Occipital lobe (tissue), 2 donors: ENCODE results near the gene KIF26B. TPM values are rescaled to one million over a fixed set of nuclear protein-coding genes. Genes with fewer than 3 reads are reported as not detected.

Experiments used
- DNase-seq: peaks from one replicate; lab custom pipeline; 2025; lab: John Stamatoyannopoulos, UW
- total RNA-seq: library from RNA; depleted of rRNA; stranded (reverse); fragments of >200 nt; gene quantifications from one replicate; pipeline ENCODE4 v1.2.3, GENCODE V29; 2014

The KIF26B gene
- total RNA-seq, 1 donor from 2014 or later = 31.7 TPM

DNA sequence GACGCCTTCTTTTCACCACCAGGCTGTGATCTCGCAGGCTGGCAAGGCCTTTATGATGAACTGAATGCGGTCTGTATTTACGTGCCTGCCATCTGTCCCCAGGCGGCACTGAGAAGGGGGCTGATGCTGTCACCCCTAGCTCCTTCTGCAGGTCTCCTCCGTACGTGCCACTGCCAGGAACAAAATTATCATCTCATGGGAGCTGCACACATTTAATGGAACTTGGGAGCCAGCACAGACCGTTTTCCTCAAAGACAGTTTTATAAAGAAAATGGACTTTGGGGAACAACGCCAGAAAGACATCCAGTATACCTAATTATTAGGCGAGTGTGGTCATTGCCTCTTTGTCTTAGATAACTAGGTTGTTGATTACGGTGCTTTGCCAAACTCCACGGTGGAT is 434.5 kb downstream of the KIF26B start:
- DNase-seq = no peak

DNA sequence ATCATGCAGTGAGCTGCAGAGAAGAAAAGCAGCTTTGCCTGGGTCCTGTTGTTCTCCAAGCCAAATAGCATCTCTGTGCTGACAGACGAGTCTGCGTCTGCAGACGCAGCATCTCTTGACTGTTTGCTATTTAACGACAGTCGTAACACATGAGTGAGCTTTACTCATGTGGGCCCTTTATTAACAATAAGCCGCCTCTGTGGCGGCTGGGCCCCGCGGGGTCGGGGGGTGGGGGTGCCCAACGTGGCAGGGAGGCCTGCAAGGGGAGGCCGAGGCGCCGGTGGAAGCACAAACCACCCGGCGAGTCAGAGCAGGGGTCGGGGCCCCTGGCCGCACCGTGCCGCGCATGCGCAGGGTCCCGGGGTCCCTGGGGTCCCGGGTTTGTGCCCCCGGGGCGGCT is 435.1 kb downstream of the KIF26B start:
- DNase-seq = no peak

DNA sequence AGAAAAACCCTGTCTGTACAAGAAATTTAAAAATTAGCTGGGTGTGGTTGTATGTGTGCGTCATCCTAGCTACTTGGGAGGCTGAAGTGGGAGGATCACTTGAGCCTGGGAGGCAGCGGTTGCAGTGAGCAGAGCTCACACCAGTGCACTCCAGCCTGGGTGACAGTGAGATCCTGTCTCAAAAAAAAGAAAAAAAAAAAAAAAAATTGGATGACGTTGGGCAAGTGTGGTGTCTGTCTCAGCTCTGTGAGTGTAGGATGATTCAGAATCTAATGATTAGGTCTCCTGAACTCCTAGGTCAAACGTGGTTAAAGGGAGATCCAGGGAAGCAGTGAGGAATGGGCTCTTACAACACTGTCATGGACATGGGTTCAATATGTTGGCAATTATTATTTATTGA is 435.9 kb downstream of the KIF26B start:
- no peak for DNase-seq

DNA sequence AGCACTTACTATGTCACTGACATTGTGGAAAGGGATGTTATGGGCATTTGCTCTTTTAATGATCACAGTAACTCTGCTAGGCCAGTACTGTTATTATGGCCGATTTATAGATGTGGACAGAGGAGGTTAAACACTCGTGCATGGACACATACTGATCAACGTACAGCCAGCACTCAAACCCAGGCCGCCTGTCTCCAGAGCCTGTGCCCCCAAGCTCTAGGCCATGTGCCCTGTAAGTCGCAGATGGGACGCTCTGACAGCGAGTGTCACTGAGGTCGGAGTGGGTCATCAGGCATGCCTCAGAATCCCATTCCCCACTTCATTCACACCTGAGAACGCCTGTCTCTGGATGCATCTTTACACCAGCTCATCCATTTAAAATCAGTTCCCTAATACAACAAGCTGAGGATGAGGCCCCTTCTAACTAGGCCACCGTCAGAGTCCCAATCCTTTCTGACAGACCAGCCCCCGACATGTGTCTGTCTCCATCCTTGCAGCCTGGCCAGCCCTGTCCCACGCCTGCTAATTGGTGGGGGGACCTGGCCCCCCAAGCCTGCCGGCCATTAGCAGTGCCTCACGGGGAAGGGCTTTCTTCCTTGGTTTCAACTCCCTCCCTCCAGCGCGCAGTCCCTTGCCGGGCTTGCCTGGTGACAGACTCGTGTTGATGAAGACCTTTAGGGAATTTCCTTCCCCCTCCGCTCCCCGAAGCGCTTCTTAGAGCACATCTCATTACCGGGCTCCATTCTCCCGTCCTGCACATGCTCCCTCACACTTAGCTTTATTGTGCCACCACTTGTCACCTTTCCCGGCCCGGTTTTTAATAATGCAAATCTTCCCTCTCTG is 436.8 kb downstream of the KIF26B start:
- DNase-seq = no peak

DNA sequence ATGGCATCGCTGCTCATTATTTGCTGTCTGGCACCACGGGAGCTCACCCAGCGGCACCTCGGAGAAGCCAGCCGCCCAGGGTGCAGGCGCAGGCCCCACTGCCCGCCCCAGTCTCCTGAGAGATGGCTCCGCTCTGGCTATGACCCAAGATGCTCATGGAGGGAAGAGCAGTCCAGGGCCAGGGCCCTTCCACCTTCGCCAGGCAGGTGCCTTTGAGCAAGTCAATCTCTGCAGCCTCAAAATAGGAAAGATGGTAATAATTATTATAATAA is 437.3 kb downstream of the KIF26B start:
- no peak for DNase-seq

DNA sequence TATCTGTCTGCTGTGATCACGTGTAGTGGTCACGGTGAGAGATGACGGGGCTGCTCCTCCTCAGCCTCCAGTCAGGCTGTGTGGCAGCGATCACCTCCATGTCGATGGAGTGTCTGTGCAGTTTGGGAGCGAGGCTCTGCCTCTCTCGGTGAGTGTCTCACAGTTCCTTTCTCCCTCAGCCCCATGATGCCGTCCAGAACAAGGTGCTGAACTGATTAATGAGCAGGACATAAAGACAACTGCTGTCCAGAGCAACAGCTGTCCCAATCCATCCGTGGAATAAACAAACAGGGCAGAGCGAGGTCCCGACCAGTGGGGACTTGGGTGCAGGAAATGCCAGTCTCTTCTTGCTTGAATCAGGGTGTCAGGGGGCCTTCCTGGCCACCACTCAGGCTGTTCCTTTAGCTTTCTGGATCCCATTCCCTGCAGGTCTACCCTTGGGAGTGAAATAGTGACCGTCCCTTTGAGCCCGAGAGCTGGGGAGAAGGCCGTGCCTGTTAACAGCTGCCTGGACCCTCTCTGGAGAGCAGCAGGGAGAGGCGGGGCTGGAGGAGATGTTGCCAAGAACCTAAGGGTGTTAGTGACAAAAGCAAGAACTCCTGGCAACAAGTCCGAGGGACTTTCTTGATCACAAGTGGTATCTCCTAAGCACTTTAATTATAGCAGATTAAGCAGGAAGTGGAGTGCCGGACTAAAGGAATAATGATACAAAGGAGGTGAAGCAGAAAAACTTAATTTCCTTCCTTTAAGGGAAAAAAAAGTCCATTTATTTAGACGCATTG is 443.9 kb downstream of the KIF26B start:
- DNase-seq = no peak

DNA sequence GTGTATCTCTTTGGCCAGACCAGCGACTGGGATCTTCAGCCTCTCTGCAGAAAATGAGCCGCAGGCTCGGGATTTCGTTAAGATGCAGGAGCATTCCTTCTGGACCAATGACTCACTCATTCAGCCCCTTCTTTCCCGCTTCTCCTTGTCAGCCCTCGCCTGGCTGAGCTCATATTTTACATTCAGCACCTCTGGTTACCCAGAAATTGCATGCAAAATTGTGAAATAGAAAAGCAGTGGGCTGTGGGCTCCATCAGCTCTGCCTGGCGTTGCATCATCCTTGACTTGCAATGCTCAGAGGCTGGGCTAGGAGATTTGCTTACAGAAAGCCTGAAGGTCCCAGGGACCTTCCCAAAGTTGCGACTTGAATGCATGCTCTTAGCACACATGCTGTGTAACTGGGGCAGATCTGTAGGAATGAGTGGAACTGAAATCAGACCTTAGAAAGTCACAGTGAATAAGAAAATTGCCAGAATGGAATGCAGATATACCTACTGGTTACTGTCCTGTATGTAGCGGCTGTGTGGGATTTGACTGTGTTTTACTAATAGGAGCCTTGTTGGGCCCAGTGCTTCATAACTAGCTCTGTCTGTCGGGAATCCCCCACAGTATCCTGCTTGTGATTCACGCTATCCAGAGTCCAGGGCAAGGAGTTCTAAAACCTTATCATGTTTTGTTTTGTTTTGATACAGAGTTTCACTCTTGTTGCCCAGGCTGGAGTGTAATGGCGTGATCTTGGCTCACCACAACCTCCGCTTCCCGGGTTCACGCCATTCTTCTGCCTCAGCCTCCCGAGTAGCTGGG is 444.8 kb downstream of the KIF26B start:
- DNase-seq = peak; percentile 57

DNA sequence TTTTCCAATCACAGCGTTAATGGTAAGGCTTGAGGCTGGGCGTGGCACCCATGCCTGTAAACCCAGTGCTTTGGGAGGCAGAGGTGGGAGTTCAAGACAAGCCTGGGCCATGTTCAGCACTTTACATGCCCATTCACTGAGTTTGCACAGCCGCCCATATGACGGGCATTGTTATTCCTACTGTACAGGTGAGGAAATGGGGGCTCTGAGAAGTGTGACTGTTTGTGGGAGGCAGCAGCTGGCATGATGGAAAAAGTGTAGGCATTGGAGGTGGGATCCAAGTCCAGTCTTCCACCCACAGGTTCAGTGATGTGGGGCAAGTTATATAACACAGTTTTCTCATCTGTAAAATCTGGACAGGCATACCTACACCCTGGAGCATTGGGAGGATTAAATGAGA is 445.9 kb downstream of the KIF26B start:
- no peak for DNase-seq

DNA sequence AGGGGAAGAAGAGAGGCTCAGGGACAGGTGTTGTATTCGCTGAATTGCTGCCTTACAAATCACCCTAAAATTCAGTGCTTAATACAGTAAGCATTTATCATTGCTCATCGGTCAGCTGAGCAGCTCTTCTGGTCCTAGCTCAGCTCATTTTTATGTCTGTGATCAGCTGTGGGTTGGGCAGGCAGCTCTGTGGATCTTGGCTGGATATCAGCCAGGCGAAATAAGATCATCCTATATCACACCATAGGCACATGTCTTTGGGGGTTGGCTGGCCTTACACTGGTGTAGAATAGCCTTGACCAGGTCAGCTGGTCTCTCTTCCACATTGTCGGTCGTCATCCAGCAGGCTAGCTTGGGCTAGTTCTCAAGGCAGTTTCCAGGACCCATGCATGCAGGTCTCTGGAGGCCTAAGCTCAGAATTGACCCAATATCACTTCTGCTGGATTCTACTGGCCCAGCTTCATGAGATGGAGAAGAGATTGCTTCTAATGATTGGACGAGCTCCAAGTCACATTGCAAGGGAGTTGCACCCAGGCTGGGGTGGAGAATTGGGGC is 448.6 kb downstream of the KIF26B start:
- no peak for DNase-seq

DNA sequence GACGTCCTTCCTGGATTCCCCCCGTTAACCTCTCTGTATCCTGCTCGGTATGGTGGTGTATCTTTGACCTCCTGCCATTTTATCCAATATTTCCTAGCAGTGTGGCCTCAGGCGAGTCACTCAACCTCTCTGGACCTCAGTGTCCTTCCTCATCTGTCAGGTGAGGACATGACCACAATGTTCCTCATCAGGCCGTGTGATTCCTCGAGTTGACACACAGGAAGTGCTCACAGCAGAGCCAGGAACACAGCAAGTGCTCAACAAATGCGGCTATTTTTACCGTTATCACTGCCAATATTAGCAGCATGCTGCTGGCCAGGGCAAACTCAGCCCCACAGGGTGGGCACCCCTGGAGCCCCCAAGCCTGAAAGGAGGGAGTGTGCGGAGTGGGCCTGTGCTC is 450.2 kb downstream of the KIF26B start:
- DNase-seq = no peak

DNA sequence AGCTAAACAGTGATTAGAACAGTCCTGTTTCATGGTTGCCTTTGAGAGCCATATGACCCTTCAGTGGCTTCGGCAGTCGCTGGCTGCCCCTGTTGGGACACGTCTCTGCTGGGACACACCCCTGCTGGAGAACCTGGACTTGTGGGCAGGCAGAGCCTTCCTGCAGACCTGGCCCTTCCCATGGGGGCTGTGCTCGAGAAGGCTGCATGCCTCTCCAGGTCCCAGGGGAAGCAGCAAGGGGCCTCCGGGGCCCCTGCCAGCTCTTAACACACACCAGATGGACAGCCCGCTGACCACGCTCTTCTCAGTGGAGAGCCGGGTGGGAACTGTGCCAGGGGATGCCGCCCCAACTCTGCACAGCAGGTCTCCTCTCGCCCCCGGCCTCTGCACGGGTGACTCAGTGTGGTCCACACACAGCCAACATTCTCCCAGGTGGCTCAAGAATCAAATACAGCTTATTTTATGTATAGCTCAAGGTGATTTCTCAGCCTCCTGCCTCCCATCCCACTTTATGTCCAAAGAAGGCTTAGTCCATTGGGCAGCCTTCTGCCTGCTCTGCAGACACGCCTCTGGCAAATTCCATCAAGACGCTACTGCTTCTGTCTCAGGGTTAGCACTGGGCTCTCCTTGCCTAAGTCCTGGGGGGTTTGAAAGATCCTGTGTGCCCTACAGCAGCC is 450.8 kb downstream of the KIF26B start:
- no peak for DNase-seq

DNA sequence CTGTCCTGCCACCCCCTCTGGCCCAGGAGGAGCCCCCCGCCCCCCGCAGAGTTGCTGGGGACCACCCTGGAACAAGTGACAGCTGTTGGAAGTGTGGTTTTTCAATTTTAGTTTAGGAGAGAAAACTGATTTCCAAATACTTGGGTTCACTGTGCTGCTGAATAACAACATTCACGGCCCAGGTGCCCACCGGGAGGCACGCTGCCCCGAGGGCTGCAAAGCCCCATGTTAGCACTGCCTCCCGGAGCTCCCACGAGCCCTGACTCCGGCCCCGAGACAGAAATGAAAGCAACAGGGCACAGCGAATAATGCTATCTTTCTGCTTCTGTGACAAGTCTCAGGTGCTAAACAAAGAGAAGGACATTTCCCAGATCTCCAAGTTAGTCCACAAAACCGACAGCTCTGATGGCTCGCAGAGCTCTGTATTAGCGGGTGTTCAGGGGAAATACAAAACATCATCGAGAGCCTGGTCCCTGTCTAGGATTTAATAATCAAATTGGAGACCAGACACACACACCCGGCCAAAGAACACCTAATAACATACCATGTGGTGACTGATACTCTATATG is 451.5 kb downstream of the KIF26B start:
- no peak for DNase-seq

DNA sequence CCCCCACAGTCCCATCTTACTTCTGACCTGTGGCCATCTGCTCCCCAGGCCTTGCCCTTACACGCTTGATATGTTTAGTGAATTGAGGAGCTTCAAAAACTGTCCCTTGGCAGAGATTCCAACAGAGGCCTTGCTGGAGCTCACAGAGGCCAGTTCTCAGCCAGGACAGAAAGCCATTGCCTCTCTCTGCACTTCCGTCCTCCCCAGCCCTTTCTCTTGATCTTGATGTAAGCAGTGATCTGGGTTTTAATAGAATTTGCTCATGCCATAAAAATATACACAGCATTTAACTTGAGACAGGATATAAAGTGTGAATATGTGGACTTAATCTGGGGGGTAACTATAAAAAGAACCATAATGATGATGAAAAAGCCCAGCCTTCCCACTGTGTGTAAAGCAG is 453.5 kb downstream of the KIF26B start:
- DNase-seq = no peak

DNA sequence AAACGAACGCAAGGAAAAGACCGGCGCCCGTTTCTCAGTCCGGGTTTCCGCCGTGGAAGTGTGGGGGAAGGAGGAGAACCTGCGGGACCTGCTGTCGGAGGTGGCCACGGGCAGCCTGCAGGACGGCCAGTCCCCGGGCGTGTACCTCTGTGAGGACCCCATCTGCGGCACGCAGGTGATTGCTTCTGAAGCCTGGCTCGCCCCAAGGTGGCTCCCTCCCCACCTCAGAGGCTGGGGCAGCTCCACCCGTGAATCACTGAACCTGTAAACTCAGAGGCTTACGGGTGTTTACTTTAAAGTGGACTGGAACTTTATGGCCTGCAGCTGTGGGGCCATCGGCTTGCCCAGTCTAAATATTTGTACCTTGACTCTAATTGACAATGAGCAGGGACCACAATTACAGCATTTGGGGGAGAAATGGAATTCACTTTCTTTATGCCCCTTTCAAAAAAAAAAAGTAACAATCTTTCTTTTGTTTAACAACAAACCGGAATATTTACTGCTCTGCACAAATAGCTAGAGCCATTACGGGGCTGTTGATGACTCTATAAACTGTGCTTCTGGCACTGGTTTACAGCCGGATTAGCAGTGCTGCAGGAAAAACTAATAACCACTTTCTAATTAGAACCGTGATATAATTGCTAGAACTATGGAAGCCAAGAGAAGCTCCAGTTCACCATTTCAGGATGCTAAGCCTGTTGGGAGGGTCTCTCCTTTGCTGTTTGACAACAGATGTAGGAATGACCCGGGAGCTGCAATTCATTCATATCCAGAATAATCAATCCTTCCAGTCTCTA is 454.8 kb downstream of the KIF26B start:
- DNase-seq = no peak

DNA sequence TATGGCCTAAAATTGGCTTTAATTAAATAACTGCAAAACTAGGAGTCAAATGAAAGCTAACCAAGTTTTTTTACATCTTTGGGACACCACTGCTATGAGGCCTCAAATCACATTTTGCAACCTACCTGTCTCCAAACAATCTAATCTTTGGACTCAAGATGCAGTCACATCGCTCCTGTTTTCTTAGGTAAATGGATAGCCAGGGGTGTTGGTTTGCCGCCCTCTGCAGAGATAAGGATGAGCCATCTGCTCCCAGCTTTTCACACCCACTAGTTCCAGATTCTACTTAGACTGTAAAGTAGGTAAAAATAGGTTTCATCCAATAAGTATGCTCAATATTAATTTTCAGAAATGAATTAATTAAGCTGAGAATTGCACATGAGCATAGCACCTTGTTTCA is 456.5 kb downstream of the KIF26B start:
- no peak for DNase-seq

DNA sequence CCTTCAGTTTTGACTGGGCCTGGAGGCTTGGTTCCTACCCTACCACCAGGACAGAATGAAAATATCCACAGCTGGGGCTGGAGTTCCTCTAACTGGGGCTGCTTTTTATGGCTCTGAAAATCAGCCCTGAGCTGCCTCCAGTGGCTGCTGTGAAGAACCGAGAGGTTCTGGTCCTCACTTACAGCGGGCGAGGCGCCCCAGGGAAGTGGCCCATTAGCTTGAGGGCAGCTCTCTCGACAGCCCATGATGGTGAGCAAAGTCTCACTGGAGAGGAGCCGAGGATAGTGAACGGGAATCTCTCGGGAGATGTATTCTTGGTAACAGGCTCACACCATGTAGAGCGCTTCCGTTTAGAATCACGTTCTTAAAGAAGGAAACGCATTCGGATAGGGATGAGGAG is 459.7 kb downstream of the KIF26B start:
- no peak for DNase-seq

DNA sequence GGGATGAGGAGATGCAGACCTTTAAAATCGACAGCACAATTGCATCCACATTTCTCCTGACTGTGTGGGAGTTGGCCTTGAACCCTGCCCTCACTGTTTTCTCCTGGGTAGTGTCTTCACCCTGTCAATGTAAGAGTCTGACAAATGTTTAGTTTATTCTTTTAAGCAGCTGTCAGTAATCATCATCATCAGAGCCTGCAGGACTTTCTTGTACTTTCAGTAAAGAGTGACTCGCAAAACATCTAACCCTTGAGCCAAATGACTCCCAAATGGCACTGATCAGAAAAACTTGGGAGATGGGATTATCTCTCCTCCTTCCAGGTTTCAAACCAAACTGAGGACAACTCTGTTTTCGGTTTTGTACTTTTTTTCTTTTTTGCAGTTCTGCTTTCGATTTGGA is 460.2 kb downstream of the KIF26B start:
- DNase-seq = no peak

DNA sequence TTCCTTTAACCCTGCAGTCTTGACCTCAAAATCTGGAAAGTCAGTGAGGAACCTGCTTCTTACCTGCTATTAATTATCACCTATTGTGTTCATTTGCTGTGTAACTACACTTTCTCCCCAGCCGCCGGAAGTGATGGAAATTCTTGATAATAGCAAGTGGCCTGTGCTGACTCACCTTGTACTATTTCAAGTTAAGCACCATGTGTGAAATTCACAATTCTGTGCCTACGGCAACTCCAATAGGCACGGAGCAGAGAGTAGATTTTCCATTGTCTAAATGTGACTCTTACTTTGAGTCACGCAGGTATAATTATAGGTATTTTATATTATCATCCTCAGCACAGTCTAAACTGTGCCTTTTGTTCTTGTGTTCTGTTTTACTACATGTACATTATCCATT is 466.8 kb downstream of the KIF26B start:
- DNase-seq = no peak

DNA sequence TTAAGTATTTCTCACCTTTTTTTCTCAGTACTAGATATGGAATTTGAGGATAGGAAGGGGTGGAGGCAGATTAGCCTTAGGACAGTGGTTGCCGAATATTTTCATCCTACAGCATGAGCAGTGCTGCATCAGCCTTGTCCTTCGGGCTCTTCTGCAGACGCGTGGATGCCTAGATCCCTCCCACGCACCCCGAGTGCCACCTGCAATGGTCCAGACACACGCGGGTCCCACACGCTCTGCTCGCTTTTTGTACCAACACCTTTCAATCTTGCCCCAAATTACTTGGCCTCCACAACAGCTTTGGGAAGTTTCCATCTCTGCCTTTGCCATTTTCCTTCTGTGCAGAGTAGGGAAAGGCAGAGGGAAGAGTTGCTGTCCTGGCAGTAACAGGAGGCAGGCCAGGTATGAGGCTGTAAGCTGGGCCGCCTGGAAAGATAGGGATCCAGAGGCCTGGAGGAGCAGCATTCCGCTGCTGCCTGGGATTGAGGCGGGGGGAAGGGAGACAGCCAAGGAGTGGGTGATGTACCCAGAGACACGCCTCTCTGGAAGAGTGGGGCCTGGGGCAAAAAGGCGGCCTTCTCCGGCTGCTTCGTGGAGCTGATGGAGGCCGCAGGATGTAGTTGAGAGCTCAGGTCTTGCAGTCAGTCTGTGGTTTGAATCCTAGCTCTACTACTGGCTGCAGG is 467.7 kb downstream of the KIF26B start:
- peak; percentile 14 for DNase-seq

DNA sequence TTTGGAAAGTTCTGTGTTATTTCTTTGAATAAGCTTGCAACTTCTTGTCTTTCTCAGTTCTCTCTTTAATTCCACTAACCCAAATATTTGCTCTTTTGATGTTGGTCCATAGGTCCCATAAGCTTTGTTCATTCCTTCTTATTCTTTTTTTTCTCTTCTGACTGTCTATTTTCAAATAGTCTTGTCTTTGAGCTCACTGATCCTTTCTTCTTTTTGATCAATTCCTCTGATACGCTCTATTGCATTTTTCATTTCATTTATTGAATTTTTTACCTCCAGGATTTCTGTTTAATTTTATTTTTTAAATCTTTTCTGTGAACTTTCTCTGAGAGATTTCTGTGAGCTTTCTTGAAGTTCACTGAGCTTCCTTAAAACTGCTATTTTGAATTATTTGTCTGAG is 486.6 kb downstream of the KIF26B start:
- no peak for DNase-seq
